SH-SY5Y (cell line): ENCODE results near the gene BTBD6.

ENCODE experiments used
- GATA2 ChIP-seq: IDR thresholded peaks from 2 replicates; pipeline ENCODE4 v1.6.1; 2011; ENCODE audit warnings: mild to moderate bottlenecking, low read depth, low read length
- GATA3 ChIP-seq: IDR thresholded peaks from 2 replicates; pipeline ENCODE4 v1.6.1; 2011; ENCODE audit warnings: low read depth, mild to moderate bottlenecking, low read length, moderate library complexity

The BTBD6 gene

GRCh38 chr14:105219043-105219612, 29.2 kb upstream of the BTBD6 start:
- TF ChIP-seq GATA3 (no peak), GATA2 (no peak)

GRCh38 chr14:105219753-105220152, 28.6 kb upstream of the BTBD6 start:
- no peak for TF ChIP-seq GATA3
- no peak for TF ChIP-seq GATA2

- peak; percentile 74 for TF ChIP-seq GATA2
- no peak for TF ChIP-seq GATA3
These were observed 27.4 kb upstream of the BTBD6 start for GRCh38 chr14:105220699-105221597.

GRCh38 chr14:105221598-105222178, 26.6 kb upstream of the BTBD6 start:
- no peak for TF ChIP-seq GATA3
- no peak for TF ChIP-seq GATA2

DNA sequence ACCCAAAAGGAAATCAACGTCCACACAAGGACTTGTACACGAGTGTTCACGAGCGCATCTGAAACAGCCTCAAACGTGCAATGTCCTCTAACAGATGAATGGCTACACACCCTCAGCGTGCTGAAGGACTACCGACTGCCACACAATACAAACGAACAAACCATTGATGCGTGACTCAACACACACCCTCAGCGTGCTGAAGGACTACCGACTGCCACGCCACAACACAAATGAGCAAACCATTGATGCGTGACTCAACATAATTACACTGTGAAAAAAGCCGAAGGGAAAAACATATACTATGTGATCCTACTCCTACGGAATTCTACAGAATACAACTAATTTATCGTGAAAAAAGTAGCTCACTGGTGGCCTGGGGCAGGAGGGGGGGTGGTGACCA, 25.1 kb upstream of the BTBD6 start:
- no peak for TF ChIP-seq GATA2
- TF ChIP-seq GATA3, result no peak

- TF ChIP-seq GATA2, result no peak
- no peak for TF ChIP-seq GATA3
These were observed 24.4 kb upstream of the BTBD6 start for GRCh38 chr14:105223770-105224544.

DNA sequence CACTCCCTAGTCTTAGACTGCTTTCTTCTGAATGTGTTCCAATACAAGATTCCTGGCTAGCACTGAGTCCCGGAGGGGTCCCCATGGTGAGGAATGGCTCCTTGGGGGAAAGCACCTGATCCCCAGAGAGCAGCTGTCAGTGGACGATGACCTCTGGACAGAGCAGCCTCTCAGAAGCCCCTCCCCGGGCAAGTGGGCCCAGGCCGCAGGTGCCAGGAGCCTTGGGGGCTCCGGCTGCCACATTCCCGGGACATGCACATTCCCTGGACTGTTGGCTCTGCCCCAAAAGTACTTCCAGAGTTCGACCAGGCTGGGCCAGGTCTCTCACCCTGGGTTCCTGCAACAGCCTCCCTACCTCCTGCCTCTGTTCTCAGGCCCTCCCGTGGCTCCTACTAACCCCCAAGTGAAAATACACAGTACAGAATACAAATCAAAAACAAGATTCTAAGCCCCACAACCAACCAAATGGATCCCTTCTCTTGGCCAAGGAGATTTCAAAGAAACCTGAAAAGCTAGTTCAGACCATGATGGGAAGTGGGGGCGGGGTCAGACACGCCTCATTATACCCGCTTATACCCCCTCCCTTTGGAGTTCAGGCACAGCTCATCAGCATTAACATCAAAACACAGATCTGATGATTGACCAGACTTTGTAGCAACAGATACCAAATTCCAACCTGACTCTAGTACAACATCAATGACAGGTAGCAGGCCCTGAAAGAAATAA, 23.3 kb upstream of the BTBD6 start:
- no peak for TF ChIP-seq GATA3
- no peak for TF ChIP-seq GATA2

DNA sequence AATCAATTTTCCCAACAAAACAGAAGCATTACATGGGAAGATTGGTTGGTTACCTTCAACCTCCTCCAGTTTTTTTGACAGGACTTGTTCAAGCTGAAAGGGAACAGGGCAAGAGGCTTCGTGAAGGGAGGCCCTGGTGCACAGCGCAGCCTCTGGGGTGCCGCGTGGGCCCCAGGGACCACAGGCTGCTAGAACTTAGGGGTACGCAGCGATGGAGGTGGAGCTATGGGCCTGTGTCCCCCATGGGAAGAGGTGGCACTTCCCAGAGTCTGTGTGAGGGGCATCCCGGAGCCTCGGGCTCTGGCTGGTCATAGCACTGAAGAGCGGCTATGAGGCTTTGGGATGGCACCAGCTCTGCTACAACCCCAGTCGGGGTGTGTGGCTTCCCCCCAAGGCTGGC, 22.1 kb upstream of the BTBD6 start:
- TF ChIP-seq GATA3, result no peak
- no peak for TF ChIP-seq GATA2

DNA sequence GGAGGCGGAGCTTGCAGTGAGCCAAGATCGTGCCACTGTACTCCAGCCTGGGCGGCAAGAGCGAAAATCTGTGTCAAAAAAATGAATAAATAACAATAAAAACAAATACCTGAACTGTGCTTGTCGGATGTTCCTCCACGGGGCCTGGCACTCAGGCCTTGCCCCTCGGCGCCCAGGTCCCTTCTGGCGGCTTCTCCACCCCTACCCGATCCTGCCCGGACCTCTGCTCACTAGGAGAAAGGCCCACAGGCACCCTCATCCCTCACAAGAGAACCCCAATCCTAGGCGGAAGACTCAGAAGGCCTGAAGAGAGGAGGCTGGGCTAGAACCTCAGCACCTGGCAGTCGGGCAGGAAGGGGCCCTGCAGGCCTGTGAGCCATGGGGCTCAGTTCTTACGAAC, 21.0 kb upstream of the BTBD6 start:
- TF ChIP-seq GATA2, result no peak
- no peak for TF ChIP-seq GATA3

- no peak for TF ChIP-seq GATA2
- TF ChIP-seq GATA3, result no peak
These were observed 19.8 kb upstream of the BTBD6 start for GRCh38 chr14:105228562-105228961.

GRCh38 chr14:105229099-105229655, 19.2 kb upstream of the BTBD6 start:
- TF ChIP-seq GATA3 (no peak), GATA2 (no peak)

DNA sequence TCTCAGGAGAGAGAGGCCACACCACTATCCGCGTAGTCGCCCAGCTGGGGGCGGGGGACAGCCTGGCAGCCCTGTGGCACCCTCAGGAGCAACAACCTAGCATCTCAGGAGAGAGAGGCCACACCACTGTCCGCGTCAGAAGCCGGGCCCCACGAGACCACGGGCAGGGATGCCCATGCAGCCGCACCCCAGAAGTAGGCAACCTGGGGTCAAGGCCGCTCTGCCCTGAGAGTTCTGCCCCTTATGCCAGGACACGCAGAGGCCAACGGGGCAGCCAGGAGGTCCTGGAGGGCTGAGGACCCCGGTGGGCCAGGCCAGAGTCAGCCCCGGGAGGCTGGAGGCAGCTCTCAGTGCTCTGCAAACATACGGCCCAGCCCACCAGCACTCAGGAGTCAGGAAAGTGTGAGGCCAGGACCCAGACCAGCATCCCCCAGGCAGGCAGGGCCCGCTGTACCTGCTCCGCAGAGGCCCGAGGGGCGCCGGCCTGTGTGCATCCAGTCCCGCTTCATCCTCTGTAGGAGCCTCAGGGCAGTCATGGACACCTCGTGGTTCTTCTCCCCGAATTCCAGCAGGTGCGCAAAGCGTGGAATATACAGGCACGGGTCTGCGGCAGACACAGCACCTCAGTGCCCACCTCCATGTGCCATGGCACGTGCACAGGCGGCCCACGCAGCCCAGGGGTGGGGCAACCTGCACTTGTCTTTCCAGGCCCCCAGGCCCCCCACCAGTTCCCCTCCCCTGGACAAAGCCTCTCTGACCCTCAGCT, 7.3 kb upstream of the BTBD6 start:
- no peak for TF ChIP-seq GATA2
- no peak for TF ChIP-seq GATA3
